Brain microvascular endothelial cell (primary cell): ENCODE data around the gene WDR37.

Experiments
- DNase-seq: peaks from one replicate; pipeline ENCODE4 v3.0.0-alpha.2; 2020
- H3K27ac ChIP-seq: fragments of 250-450 bp; sonication (Bioruptor Pico); 2 replicates; pipeline ENCODE4 v1.5.1; 2020; ENCODE audit warnings: mild to moderate bottlenecking, moderate library complexity
- H3K27me3 ChIP-seq: fragments of 250-450 bp; sonication (Bioruptor Pico); replicated peaks from 2 replicates; pipeline ENCODE4 v1.5.1; 2020; ENCODE audit warnings: mild to moderate bottlenecking
- H3K36me3 ChIP-seq: fragments of 250-450 bp; sonication (Bioruptor Pico); replicated peaks from 2 replicates; pipeline ENCODE4 v1.5.1; 2020; ENCODE audit warnings: mild to moderate bottlenecking
- H3K4me3 ChIP-seq: 2 replicates; pipeline ENCODE4 v1.5.1; 2011; ENCODE audit warnings: low read depth, mild to moderate bottlenecking, control low read depth, low read length, moderate library complexity
- in situ Hi-C: cut with HindIII; loops from 2 replicates; pipeline ENCODE4 v1.10.0; 2017; ENCODE audit warnings: low sequenced_read_pairs, low pct_ligation_motif_present
- TF ChIP-seq, protein P1 (sequence below): IDR thresholded peaks from 2 replicates; pipeline ENCODE4 v1.5.1; 2011; ENCODE audit warnings: low read depth, mild to moderate bottlenecking, moderate library complexity, low read length, control low read depth, inconsistent platforms; ENCODE audit errors: missing control alignments

WDR37 gene

DNA sequence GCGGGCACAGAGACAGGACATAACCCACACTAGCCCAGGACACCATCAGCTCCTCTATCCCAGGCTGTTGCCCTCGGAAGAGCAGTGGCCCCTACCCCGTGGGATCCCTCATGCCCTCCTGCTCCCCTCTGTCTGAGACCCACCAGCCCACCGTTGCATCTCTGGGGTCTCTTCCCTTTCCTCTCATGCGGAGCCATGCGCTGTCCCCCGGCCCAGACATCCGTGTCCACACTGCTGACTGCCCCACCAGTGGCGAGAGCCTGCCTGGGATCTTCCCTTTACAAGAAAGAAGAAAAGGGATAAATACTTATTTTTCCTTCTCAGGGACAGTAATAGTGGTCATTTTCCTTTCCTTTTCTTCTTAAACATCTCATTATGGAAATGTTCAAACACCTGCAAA is 115.4 kb downstream of the WDR37 start:
- no peak overlapping the region for H3K4me3 ChIP-seq
- in situ Hi-C loops, result no loop called here
- H3K27ac ChIP-seq, result no peak overlapping the region
- no peaks in the 10 kb centered on the region for H3K27me3 ChIP-seq
- TF ChIP-seq, protein P1, sequence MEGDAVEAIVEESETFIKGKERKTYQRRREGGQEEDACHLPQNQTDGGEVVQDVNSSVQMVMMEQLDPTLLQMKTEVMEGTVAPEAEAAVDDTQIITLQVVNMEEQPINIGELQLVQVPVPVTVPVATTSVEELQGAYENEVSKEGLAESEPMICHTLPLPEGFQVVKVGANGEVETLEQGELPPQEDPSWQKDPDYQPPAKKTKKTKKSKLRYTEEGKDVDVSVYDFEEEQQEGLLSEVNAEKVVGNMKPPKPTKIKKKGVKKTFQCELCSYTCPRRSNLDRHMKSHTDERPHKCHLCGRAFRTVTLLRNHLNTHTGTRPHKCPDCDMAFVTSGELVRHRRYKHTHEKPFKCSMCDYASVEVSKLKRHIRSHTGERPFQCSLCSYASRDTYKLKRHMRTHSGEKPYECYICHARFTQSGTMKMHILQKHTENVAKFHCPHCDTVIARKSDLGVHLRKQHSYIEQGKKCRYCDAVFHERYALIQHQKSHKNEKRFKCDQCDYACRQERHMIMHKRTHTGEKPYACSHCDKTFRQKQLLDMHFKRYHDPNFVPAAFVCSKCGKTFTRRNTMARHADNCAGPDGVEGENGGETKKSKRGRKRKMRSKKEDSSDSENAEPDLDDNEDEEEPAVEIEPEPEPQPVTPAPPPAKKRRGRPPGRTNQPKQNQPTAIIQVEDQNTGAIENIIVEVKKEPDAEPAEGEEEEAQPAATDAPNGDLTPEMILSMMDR, result no peak
- no peaks in the 10 kb centered on the region for H3K36me3 ChIP-seq
- no peak for DNase-seq

DNA sequence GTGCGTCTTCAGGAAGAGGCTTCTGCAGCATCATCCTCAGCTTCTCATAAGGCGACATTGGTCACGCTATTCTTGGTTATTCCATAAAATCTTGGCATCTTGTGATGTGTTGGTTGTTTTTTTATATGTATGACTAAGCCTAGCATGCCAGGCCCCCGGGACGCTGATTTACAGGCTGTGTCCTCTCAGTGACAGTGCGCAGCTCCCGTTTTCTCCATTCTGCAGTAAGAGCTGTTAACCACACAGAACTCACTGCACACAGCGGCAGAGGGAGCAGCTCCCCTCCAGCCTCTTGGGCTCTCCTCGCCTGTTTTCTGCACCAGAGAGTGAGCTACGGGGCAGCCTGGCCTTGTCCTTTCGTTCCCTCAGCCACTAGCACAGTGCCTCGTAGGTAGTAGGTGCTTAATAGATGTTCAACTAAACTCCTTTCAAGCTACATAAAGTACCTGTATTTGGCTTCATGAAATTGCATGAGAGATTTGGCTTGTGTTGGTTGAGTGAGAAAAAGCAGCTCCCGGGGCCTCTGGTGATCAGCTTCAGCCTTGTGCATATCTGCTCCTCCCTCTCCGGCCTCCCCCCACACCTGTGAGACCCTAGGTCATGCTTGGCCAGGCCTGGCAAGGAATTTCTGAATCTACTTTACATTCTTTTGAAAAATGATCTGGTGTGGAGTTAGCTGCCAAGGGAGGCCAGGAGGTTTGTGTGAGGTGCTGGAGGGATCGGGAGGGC is 116.2 kb downstream of the WDR37 start:
- H3K4me3 ChIP-seq, result no peak overlapping the region
- DNase-seq, result no peak
- H3K27ac ChIP-seq, result no peak overlapping the region
- TF ChIP-seq, protein P1, result no peak
- H3K36me3 ChIP-seq, result no peaks in the 10 kb centered on the region
- no peaks in the 10 kb centered on the region for H3K27me3 ChIP-seq
- in situ Hi-C loops, result no loop called here

DNA sequence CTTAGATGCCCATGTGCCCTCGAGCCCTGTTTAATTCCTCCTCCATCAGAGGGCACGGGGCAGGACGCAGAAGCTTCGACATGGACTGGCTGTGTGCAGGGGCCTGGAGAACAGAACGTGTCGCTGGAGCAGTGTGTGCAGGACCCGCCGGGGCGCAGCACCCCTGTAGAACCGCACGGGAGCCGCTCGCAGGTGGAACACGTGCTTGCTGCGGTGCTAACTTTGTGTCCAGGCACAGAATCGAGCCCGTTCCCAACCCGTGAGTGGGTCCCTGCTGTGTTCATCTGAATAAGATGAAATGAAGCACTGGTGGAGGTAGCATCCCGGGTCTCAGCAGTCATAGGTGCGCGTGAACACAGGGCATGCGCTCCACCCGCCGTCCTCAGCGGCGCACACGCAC is 116.9 kb downstream of the WDR37 start:
- Histone ChIP-seq H3K4me3 (no peak overlapping the region), H3K27ac (no peak overlapping the region), H3K27me3 (no peaks in the 10 kb centered on the region), H3K36me3 (no peaks in the 10 kb centered on the region)
- TF ChIP-seq, protein P1, result no peak
- in situ Hi-C loops, result no loop called here
- no peak for DNase-seq

DNA sequence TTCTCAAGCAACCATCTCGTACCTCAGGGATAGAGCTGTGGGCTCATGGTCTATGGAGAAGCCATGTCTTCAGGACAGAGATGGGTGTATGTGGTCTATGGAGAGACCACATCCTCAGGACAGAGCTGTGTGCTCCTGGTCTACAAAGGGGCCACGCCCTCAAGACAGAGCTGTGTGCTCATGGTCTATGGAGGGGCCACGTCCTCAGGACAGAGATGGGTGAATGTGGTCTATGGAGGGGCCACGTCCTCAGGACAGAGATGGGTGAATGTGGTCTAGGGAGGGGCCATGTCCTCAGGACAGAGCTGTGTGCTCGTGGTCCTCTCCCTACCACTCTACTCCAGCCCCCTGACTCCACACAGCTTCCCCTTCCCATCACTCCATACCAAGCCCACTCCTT is 117.8 kb downstream of the WDR37 start:
- no peak for DNase-seq
- in situ Hi-C loops, result no loop called here
- Histone ChIP-seq H3K27ac (no peak overlapping the region), H3K27me3 (no peaks in the 10 kb centered on the region), H3K4me3 (no peak overlapping the region), H3K36me3 (no peaks in the 10 kb centered on the region)
- TF ChIP-seq, protein P1, result no peak

DNA sequence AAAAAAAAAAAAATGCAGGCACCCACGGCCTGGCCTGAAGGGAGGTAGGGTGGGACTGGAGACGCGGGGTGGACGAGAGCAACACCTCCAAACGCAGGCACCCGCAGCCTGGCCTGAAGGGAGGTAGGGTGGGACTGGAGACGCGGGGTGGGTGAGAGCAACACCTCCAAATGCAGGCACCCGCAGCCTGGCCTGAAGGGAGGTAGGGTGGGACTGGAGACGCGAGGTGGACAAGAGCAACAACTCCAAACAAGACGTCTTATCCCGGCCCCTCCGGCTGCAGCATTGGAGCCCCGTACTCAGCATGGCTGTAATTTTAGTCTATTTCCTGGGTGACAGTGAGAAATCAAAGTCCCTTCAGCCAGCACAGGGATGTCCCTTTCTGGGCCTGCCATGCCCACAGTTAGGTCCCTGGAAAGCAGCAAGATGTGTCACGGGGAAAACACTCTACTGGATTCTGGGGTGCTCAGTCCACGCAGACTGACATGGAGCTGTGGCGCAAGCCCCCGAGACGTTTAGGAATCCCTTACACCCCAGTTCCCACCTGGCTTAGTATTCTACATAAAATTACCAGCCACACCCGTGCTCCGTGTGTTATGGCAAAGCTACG is 119.9 kb downstream of the WDR37 start:
- H3K36me3 ChIP-seq, result no peaks in the 10 kb centered on the region
- H3K27me3 ChIP-seq, result no peaks in the 10 kb centered on the region
- in situ Hi-C loops, result no loop called here
- no peak overlapping the region for H3K4me3 ChIP-seq
- H3K27ac ChIP-seq, result no peak overlapping the region
- no peak for DNase-seq
- TF ChIP-seq, protein P1, result no peak
